ENCODE data around the gene PDZD2.

GRCh38 chr5:32067774-32068470 is 429.0 kb downstream of the PDZD2 start:
- TF ChIP-seq MAX (IDR thresholded peaks at IDR 0.05; ENCODE audit: insufficient read depth, insufficient read length) (no peak), CTCF (IDR thresholded peaks at IDR 0.05; ENCODE audit: extremely low read depth in 1 of 2, insufficient read depth in 1 of 2, low read depth in 1 of 2, low read length in 2 of 2) (no peak), GATA2 (IDR thresholded peaks at IDR 0.05; ENCODE audit: insufficient read depth, insufficient read length, low read depth, low read length) (no peak), EZH2 (IDR thresholded peaks at IDR 0.05; ENCODE audit: borderline replicate concordance, low read depth, low read length, severe bottlenecking) (no peak), MYC (IDR thresholded peaks at IDR 0.05; ENCODE audit: low read depth, low read length) (no peak), POLR2AphosphoS5 (IDR thresholded peaks at IDR 0.05; ENCODE audit: insufficient read depth, low read depth, low read length) (no peak), POLR2A (IDR thresholded peaks at IDR 0.05; ENCODE audit: low read depth, low read length) (no peak), FOS (IDR thresholded peaks at IDR 0.05; ENCODE audit: borderline replicate concordance, insufficient read depth, low read length) (no peak), JUN (IDR thresholded peaks at IDR 0.05; ENCODE audit: borderline replicate concordance, insufficient read depth, insufficient read length, low read depth) (no peak)

Measured in endothelial cell of umbilical vein (primary cell).